HL-60 (cell line): ENCODE results near the gene RAB8B.

Experiments used
- CTCF ChIP-seq: IDR thresholded peaks from one replicate; pipeline ENCODE4 v1.5.1; 2011; ENCODE audit warnings: low read length, control low read depth, inconsistent platforms; ENCODE audit not compliant: insufficient read depth
- GABPA ChIP-seq: IDR thresholded peaks from 2 replicates; pipeline ENCODE4 v1.6.1; 2012; ENCODE audit warnings: low read depth
- POLR2AphosphoS5 ChIP-seq: IDR thresholded peaks from 2 replicates; pipeline ENCODE4 v1.6.1; 2012; ENCODE audit warnings: low read depth
- SPI1 ChIP-seq: IDR thresholded peaks from 2 replicates; pipeline ENCODE4 v1.6.1; 2012; ENCODE audit warnings: low read depth, mild to moderate bottlenecking, borderline replicate concordance

- TF ChIP-seq CTCF (no peak), POLR2AphosphoS5 (no peak), GABPA (no peak), SPI1 (no peak)
These were observed 122.9 kb downstream of the RAB8B start for GRCh38 chr15:63312286-63312685.
